SK-N-SH (cell line): Measurements from ENCODE around the gene RIPPLY3.

Experiments used
- CTCF ChIP-seq: fragments of 200-600 bp; sonication (generic); IDR thresholded peaks from 2 replicates; pipeline ENCODE4 v1.6.1; 2017; ENCODE audit warnings: antibody characterized with exemption, mild to moderate bottlenecking, moderate library complexity
- ELF1 ChIP-seq: IDR thresholded peaks from 2 replicates; pipeline ENCODE4 v1.4.0; 2012
- EZH2phosphoT487 ChIP-seq: fragments of 200-600 bp; sonication (generic); IDR thresholded peaks from 2 replicates; pipeline ENCODE4 v1.6.1; 2017; ENCODE audit warnings: low read depth, mixed run types, mild to moderate bottlenecking, antibody characterized with exemption, moderate library complexity, borderline replicate concordance
- FOSL2 ChIP-seq: IDR thresholded peaks from 2 replicates; pipeline ENCODE4 v1.4.0; 2012; ENCODE audit warnings: low read depth, mild to moderate bottlenecking, moderate library complexity, borderline replicate concordance
- GABPA ChIP-seq: IDR thresholded peaks from 2 replicates; pipeline ENCODE4 v1.4.0; 2012; ENCODE audit warnings: low read depth, mild to moderate bottlenecking
- IRF3 ChIP-seq: fragments of 150-350 bp; IDR thresholded peaks from 2 replicates; pipeline ENCODE4 v1.6.1; 2016; ENCODE audit warnings: mild to moderate bottlenecking, low read depth, low read length
- JUND ChIP-seq: IDR thresholded peaks from 2 replicates; pipeline ENCODE4 v1.4.0; 2012
- MEF2A ChIP-seq: IDR thresholded peaks from 2 replicates; pipeline ENCODE4 v1.4.0; 2012; ENCODE audit warnings: low read depth, borderline replicate concordance
- RXRA ChIP-seq: IDR thresholded peaks from 2 replicates; pipeline ENCODE4 v1.4.0; 2012; ENCODE audit warnings: low read depth, mild to moderate bottlenecking, borderline replicate concordance
- SMC3 ChIP-seq: IDR thresholded peaks from 2 replicates; pipeline ENCODE4 v1.6.1; 2012; ENCODE audit warnings: low read depth, low read length, improper control_type of control experiment
- TAF1 ChIP-seq: IDR thresholded peaks from 2 replicates; pipeline ENCODE4 v1.6.1; 2012; ENCODE audit warnings: low read depth, mild to moderate bottlenecking, low read length, moderate library complexity, borderline replicate concordance
- USF1 ChIP-seq: IDR thresholded peaks from 2 replicates; pipeline ENCODE4 v1.4.0; 2012; ENCODE audit warnings: low read depth, borderline replicate concordance

- TF ChIP-seq TAF1 (no peak), USF1 (no peak), SMC3 (no peak), CTCF (no peak), JUND (no peak), IRF3 (no peak), RXRA (no peak), EZH2phosphoT487 (no peak), ELF1 (no peak), MEF2A (no peak), GABPA (no peak), FOSL2 (no peak)
Observed at GRCh38 chr21:36973986-36974850, 32.3 kb upstream of the RIPPLY3 start.
